HepG2 (cell line): ENCODE measurements around the gene CPNE2.

Source experiments
- EP300 ChIP-seq, 3 experiments: sonication (generic) in 1 of 3; formaldehyde crosslinking in 1 of 3; IDR thresholded peaks; 2 replicates each; pipeline versions ENCODE4 v1.5.1 to v1.6.1; 2011 to 2020; ENCODE audit warnings: low read depth in 2 of 3, low read length in 2 of 3, borderline replicate concordance in 1 of 3, improper control_type of control experiment in 1 of 3, mild to moderate bottlenecking in 1 of 3, missing genetic modification reagents in 1 of 3, moderate library complexity in 1 of 3
- JUN ChIP-seq: sonication (generic); formaldehyde crosslinking; IDR thresholded peaks from 2 replicates; pipeline ENCODE4 v1.4.0; 2020; ENCODE audit warnings: mild to moderate bottlenecking, missing genetic modification reagents
- NFYB ChIP-seq: sonication (generic); formaldehyde crosslinking; IDR thresholded peaks from 2 replicates; pipeline ENCODE4 v1.4.0; 2020; ENCODE audit warnings: missing genetic modification reagents
- NPAS2 ChIP-seq: sonication (generic); formaldehyde crosslinking; IDR thresholded peaks from 2 replicates; pipeline ENCODE4 v1.8.0; 2022; ENCODE audit warnings: mild to moderate bottlenecking, missing genetic modification reagents, borderline replicate concordance
- ZNF75D ChIP-seq: sonication (generic); formaldehyde crosslinking; IDR thresholded peaks from 2 replicates; pipeline ENCODE4 v1.8.1; 2023; ENCODE audit warnings: missing genetic modification reagents, mild to moderate bottlenecking, borderline replicate concordance

GRCh38 chr16:57141822-57142631 is 49.6 kb downstream of the CPNE2 start:
- TF ChIP-seq JUN (CRISPR knock-in tag): no peak
- no peak for TF ChIP-seq ZNF75D (CRISPR knock-in tag)
- TF ChIP-seq NPAS2 (CRISPR knock-in tag): no peak
- no peak for TF ChIP-seq NFYB (CRISPR knock-in tag)
- TF ChIP-seq EP300 (IDR thresholded peaks at IDR 0.05; ENCODE audit: low read depth in 2 of 2, low read length in 2 of 2): no peak
- TF ChIP-seq EP300 (CRISPR knock-in tag; IDR thresholded peaks at IDR 0.05; ENCODE audit: borderline replicate concordance): no peak
